ENCODE measurements around the gene ASGR1.

DNA sequence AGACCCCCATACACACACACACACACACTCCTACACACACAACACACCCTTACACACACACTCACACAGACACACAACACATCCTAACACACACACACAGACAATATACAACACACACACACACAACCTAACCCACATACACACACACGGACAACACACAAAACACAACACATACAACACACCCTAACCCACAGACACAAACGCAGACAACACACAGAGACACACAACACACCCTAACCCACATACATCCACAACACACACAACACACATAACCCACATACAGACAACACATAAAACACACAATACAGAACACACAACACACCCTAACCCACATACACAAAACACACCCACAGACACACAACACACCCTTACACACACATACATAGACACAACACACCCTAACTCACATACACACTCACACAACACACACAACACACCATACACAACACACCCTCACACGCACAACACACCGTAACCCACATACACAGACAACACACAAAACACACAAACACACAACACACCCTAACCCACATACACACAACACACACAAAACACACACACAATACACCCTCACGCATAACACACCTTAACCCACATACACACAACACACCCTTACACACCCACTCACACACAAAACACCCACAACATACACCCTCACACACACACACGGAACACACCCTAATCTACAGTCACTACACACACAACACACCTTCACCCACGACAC is 4.4 kb downstream of the ASGR1 start:
- TF ChIP-seq, protein P1, sequence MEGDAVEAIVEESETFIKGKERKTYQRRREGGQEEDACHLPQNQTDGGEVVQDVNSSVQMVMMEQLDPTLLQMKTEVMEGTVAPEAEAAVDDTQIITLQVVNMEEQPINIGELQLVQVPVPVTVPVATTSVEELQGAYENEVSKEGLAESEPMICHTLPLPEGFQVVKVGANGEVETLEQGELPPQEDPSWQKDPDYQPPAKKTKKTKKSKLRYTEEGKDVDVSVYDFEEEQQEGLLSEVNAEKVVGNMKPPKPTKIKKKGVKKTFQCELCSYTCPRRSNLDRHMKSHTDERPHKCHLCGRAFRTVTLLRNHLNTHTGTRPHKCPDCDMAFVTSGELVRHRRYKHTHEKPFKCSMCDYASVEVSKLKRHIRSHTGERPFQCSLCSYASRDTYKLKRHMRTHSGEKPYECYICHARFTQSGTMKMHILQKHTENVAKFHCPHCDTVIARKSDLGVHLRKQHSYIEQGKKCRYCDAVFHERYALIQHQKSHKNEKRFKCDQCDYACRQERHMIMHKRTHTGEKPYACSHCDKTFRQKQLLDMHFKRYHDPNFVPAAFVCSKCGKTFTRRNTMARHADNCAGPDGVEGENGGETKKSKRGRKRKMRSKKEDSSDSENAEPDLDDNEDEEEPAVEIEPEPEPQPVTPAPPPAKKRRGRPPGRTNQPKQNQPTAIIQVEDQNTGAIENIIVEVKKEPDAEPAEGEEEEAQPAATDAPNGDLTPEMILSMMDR (conservative IDR thresholded peaks at IDR 0.05; ENCODE audit: low read depth, low read length): no peak
- TF ChIP-seq EZH2 (IDR thresholded peaks at IDR 0.05; ENCODE audit: borderline replicate concordance, low read depth, low read length, poor library complexity, severe bottlenecking): no peak

Data from A673 (cell line).